ENCODE results near the gene EDA2R.

The EDA2R gene

GRCh38 chrX:66632981-66633380 lies 5.9 kb downstream of the EDA2R start:
- TF ChIP-seq, protein P1, sequence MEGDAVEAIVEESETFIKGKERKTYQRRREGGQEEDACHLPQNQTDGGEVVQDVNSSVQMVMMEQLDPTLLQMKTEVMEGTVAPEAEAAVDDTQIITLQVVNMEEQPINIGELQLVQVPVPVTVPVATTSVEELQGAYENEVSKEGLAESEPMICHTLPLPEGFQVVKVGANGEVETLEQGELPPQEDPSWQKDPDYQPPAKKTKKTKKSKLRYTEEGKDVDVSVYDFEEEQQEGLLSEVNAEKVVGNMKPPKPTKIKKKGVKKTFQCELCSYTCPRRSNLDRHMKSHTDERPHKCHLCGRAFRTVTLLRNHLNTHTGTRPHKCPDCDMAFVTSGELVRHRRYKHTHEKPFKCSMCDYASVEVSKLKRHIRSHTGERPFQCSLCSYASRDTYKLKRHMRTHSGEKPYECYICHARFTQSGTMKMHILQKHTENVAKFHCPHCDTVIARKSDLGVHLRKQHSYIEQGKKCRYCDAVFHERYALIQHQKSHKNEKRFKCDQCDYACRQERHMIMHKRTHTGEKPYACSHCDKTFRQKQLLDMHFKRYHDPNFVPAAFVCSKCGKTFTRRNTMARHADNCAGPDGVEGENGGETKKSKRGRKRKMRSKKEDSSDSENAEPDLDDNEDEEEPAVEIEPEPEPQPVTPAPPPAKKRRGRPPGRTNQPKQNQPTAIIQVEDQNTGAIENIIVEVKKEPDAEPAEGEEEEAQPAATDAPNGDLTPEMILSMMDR (IDR thresholded peaks at IDR 0.05; ENCODE audit: extremely low read depth, insufficient read depth, missing control alignments), result no peak

GRCh38 chrX:66632473-66632872 lies 6.4 kb downstream of the EDA2R start:
- in situ Hi-C loops (cut with MboI; ENCODE audit: low pct_unique_long_range_greater_than_20kb, low sequenced_read_pairs, unreplicated experiment), result no loop called here
- no peak for DNase-seq (ENCODE audit: low spot score)
- TF ChIP-seq, protein P1 (IDR thresholded peaks at IDR 0.05; ENCODE audit: extremely low read depth, insufficient read depth, missing control alignments), result no peak

More at GRCh38 chrX:66632981-66633380, 5.9 kb downstream of the EDA2R start:
- in situ Hi-C loops (cut with MboI; ENCODE audit: low pct_unique_long_range_greater_than_20kb, low sequenced_read_pairs, unreplicated experiment), result no loop called here
- no peak for DNase-seq (ENCODE audit: low spot score)

DNA sequence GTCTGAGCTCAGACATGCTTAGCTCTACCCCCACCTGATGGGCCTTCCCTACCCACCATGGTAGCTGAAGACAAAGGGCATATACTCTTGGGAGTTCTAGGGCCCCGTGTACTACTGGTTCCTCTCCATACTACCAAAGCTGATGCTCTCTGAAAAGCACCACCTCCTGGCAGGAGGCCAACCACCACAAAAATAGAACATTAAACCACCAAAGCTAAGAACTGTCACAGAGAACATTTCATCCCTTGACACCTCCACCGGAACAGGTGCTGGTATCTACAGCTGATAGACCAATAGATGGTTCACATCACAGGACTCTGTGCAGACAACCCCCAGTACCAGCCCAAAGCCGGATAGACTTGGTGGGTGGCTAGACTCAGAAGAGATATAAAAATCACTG lies 13.4 kb downstream of the EDA2R start:
- DNase-seq (ENCODE audit: low spot score), result no peak
- in situ Hi-C loops (cut with MboI; ENCODE audit: low pct_unique_long_range_greater_than_20kb, low sequenced_read_pairs, unreplicated experiment), result no loop called here
- TF ChIP-seq, protein P1 (IDR thresholded peaks at IDR 0.05; ENCODE audit: extremely low read depth, insufficient read depth, missing control alignments), result no peak

- TF ChIP-seq, protein P1 (IDR thresholded peaks at IDR 0.05; ENCODE audit: extremely low read depth, insufficient read depth, missing control alignments), result no peak
- in situ Hi-C loops (cut with MboI; ENCODE audit: low pct_unique_long_range_greater_than_20kb, low sequenced_read_pairs, unreplicated experiment), result no loop called here
- no peak for DNase-seq (ENCODE audit: low spot score)
Measured at GRCh38 chrX:66622209-66622608, 16.7 kb downstream of the EDA2R start.

- DNase-seq (ENCODE audit: low spot score), result no peak
- in situ Hi-C loops (cut with MboI; ENCODE audit: low pct_unique_long_range_greater_than_20kb, low sequenced_read_pairs, unreplicated experiment), result no loop called here
- TF ChIP-seq, protein P1 (IDR thresholded peaks at IDR 0.05; ENCODE audit: extremely low read depth, insufficient read depth, missing control alignments), result no peak
Measured at GRCh38 chrX:66616944-66617343, 21.9 kb downstream of the EDA2R start.

DNA sequence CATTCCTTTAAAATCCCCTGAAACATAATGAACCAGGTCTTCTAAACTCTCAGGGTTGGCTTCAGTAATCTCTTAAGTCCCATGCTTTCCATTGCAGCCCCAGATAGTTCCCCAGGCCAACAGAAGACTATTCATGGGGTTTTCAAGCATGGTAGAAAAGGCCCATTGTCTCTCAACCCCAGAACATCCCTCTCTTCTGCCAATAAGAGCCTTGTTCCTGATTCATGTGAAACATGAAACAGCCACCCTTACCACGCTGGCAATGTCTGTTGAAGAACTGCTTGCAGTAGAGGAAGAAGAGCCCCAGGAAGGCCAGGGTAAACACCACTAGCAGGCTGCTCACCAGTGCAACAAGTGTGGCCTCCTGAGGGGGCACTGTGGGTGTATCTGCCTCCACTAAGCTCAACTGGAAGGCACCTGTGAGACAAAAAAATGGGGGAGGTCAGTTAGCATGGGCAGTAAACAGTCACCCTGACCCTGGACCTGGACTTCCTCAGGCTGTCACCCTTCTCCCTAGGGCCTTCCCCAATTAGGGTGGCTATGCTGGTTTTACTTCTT lies 36.4 kb downstream of the EDA2R start:
- in situ Hi-C loops (cut with MboI; ENCODE audit: low pct_unique_long_range_greater_than_20kb, low sequenced_read_pairs, unreplicated experiment), result no loop called here
- DNase-seq (ENCODE audit: low spot score), result no peak
- TF ChIP-seq, protein P1 (IDR thresholded peaks at IDR 0.05; ENCODE audit: extremely low read depth, insufficient read depth, missing control alignments), result no peak

Data from GM13977 (cell line).